RWPE2 (cell line): Measurements from ENCODE around the gene FGFRL1.

Source experiments
- ATAC-seq: fragments of 200-7000 bp; cut with Tn5 transposase; 3 replicates; pipeline ENCODE4 v1.9.1; 2021; ENCODE audit warnings: low read depth
- DNase-seq: peaks from one replicate; pipeline ENCODE4 v3.0.0-alpha.2; 2020; ENCODE audit warnings: low spot score
- H3K27ac ChIP-seq: fragments of 450-650 bp; 2 replicates; pipeline ENCODE4 v1.5.1; 2017; ENCODE audit warnings: mild to moderate bottlenecking; ENCODE audit not compliant: poor library complexity, severe bottlenecking
- H3K27me3 ChIP-seq: fragments of 250-450 bp; sonication (Bioruptor Pico); 2 replicates; pipeline ENCODE4 v1.5.1; 2021; ENCODE audit warnings: mild to moderate bottlenecking, moderate library complexity; ENCODE audit not compliant: insufficient read depth, poor library complexity, severe bottlenecking
- H3K36me3 ChIP-seq: fragments of 250-450 bp; sonication (Bioruptor Pico); 2 replicates; pipeline ENCODE4 v1.5.1; 2020; ENCODE audit warnings: low read depth, mild to moderate bottlenecking, moderate library complexity
- H3K4me1 ChIP-seq: fragments of 250-450 bp; sonication (Bioruptor Pico); 2 replicates; pipeline ENCODE4 v1.5.1; 2021; ENCODE audit warnings: mild to moderate bottlenecking, moderate library complexity; ENCODE audit not compliant: insufficient read depth, poor library complexity, severe bottlenecking
- H3K4me3 ChIP-seq: fragments of 250-450 bp; sonication (Bioruptor Pico); 2 replicates; pipeline ENCODE4 v1.5.1; 2021; ENCODE audit warnings: mild to moderate bottlenecking, moderate library complexity; ENCODE audit not compliant: severe bottlenecking
- H3K9me3 ChIP-seq: fragments of 250-450 bp; sonication (Bioruptor Pico); 2 replicates; pipeline ENCODE4 v1.5.1; 2021; ENCODE audit warnings: mild to moderate bottlenecking, moderate library complexity; ENCODE audit not compliant: severe bottlenecking
- TF ChIP-seq, protein P1 (sequence below): fragments of 450-650 bp; IDR thresholded peaks from one replicate; pipeline ENCODE4 v1.5.1; 2017; ENCODE audit warnings: mild to moderate bottlenecking, moderate library complexity; ENCODE audit not compliant: poor library complexity, severe bottlenecking

The FGFRL1 gene

GRCh38 chr4:1075225-1075624 lies 63.8 kb downstream of the FGFRL1 start:
- Histone ChIP-seq H3K9me3 (no peaks in the 10 kb centered on the region), H3K27me3 (no peaks in the 10 kb centered on the region), H3K4me1 (no peaks in the 10 kb centered on the region), H3K36me3 (no peaks in the 10 kb centered on the region), H3K27ac (peak overlapping the region; percentile 7), H3K4me3 (no peak overlapping the region)
- TF ChIP-seq, protein P1, sequence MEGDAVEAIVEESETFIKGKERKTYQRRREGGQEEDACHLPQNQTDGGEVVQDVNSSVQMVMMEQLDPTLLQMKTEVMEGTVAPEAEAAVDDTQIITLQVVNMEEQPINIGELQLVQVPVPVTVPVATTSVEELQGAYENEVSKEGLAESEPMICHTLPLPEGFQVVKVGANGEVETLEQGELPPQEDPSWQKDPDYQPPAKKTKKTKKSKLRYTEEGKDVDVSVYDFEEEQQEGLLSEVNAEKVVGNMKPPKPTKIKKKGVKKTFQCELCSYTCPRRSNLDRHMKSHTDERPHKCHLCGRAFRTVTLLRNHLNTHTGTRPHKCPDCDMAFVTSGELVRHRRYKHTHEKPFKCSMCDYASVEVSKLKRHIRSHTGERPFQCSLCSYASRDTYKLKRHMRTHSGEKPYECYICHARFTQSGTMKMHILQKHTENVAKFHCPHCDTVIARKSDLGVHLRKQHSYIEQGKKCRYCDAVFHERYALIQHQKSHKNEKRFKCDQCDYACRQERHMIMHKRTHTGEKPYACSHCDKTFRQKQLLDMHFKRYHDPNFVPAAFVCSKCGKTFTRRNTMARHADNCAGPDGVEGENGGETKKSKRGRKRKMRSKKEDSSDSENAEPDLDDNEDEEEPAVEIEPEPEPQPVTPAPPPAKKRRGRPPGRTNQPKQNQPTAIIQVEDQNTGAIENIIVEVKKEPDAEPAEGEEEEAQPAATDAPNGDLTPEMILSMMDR = no peak
- ATAC-seq (no peak), DNase-seq (no peak)

DNA sequence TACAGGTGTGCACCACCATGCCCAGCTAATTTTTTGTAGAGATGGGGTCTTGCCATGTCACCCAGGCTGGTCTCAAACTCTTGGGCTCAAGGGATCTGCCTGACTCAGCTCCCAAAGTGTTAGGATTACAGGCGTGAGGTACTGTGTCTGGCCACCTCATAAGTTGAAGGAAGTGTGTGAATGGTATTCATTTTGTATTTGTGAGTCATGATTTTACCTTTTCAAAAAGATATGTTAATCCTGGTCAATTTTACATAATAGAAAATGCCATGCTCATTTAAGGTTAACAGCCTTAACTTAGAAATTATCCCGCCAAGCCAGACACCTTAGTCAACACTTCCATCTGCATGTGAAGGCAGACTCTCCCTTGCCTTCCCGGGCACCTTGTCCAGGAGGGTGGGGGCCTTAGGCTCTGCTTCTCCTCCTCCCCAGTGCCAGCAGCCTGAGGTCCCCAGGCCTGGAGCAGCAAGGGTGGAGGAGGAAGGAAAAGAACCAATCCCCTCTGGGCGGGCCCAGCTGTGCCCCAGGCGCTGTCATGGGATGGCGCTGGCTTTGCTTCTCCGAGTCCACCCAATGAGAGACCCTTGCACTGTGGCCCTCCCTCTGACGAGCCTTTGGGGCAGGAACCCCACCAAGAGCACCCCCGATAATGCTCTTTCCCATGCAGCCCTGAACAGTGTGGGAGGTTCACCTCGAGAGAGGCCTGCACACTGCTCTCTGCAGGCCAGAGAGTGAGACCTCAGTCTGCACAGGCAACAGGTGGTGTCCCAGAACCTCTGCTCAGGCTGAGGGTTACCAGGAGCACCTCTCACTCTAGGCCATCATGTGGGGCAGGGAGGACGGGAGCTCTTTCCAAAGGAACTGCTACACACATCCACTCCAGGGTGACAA lies 64.6 kb downstream of the FGFRL1 start:
- DNase-seq = no peak
- ATAC-seq = peak; percentile 79
- TF ChIP-seq, protein P1 = no peak
- peaks cover 2% of the 10 kb centered on the region for H3K4me1 ChIP-seq
- peak overlapping the region; percentile 7 for H3K27ac ChIP-seq
- no peaks in the 10 kb centered on the region for H3K9me3 ChIP-seq
- H3K27me3 ChIP-seq = no peaks in the 10 kb centered on the region
- H3K4me3 ChIP-seq = no peak overlapping the region
- H3K36me3 ChIP-seq = no peaks in the 10 kb centered on the region
